HG03439 (cell line): ENCODE measurements around the gene NEDD4.
A peak's percentile ranks its signal among the peaks of the same experiment; 100 is the strongest.
"Not testable (repeated sequence)": the region's sequence is repeated elsewhere in the genome, so short reads cannot be mapped to it uniquely, and the experiment has no call there.

ENCODE experiments used
- ATAC-seq: cut with Tn5 transposase; IDR thresholded peaks from one replicate; pipeline ENCODE4 v1.9.1; 2021; ENCODE audit warnings: mild to moderate bottlenecking, moderate library complexity; ENCODE audit not compliant: unreplicated experiment

NEDD4 gene

DNA sequence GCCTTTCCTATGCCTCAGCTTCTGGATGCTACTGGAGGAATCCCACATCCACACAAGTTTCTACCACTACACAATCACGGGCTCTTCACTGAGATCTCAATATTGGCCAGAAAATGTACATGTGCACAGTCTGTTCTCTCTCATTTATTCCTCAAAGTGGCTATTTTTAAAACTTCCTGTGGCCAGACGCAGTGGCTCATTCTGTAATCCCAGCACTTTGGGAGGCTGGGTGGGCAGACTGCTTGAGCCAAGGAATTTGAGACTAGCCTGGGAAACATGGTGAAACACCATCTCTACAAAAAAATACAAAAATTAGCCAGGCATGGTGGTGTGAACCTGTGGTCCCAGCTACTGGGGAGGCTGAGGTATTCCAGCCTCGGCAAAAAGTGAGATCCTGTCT, 159.1 kb downstream of the NEDD4 start:
- ATAC-seq: no peak

DNA sequence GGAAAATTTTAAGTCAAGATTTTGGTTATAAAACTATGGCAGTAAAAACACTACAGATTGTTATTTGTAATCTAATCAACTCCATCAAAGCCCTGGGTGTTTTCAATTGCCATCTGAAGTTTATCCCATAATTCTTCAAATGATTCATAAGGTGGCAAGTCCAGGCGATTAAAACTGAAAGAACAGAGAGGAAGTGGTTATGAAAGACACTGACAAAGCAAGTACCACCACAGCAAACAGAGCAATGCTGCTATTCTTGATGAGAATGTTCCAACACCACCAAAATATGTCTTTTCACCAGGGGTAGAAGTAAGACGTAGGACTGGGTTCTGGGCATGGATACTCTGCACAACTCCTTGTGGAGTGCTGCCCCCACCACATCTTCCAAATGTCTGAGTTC, 163.6 kb downstream of the NEDD4 start:
- ATAC-seq: peak; percentile 53

DNA sequence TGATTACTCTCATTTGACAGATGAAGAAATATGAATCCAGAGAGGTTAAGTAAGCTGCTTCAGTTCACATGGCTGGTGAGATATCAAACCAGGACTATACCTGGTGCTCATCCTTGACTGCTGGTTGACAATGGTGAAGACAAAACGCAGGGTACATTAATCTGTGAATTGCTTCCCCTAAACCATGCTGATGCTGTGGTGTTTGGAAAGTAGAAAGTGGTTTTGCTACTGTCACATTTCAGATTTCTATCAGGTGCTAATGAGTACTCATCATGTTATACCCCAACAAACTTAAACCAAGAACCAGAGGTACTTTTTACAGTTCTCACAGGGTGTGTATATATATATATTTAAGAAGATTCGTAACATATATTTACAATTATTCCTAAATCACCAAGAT, 165.5 kb downstream of the NEDD4 start:
- no peak for ATAC-seq

DNA sequence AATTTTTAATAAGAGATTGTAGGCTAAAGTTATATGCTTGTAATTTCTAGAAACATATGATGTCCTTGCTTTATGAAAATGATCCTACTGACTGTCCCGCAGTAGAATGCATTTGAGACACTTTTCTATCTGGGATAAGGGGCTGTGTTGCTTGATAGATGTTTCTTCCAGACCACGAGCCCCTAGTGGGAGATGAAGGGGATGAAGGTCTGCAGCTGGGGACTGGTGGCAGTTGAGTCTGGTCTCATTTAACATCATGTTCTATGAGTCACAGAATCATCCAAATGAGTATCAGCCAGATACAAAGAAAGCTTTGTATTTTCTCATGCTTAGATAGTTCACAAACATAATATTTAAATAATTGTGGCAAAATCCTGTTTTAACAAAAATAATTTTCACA, 166.2 kb downstream of the NEDD4 start:
- no peak for ATAC-seq

DNA sequence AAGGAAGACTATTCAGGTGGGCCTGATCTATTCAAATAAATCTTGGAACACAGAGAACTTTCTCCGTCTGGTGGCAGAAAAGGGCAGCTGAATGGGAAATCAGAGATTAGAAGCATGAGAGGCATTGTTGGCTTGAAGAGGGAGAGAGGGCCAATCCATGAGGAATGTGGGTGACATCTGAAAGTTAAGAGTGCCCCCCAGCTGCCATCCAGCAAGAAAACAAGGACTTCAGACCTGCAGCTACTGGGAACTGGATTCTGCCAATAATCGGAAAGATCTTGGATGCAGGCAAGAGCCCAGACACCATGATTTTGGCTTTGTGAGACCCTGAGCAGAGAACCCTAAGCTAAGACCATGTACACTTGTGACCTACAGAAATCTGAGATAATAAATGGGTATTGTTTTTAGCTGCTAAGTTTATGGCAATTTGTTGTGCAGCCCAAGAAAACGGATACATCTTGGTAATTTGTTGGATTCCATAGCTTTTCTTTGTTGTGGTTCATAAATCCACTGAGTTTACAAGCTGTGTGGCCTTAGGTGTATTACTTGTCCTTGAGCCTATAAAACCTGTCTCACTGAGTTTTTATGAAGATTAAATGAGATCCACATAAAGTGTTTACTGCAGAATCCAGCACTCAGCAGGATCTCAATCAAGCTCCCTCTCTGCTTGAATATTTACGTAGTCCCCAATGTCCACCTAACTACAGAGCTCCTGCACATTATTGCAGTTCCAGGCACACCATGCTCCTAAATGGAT, 168.4 kb downstream of the NEDD4 start:
- ATAC-seq: no peak

DNA sequence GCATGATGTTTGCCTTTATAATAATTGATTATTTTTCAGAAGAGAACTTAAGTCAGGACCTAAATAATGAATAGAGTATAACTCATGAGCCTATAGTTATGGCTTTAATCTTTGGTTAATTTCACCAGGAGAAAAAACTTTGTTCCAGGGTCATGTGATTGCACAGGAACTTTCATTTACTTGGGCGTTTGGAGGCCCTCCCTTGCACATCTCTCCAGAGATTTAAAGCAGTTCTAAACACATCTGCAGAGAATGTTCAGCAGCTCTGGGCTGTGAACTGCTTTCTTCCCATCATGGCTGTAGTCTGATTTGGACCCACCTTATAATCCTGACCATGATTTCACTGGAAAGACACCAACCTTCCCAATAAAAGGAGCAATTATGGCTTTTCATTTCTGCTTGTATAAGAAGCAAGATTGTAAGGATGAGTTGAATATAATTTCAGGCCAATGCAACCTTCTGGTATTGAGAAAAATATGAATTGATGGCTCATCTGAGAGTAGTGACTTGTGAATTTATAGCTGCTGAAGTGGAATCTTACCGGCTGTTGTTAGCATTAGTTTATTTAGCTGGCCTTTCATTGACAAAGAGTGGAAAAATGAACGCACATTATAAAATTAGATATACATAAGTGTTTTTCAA, 169.6 kb downstream of the NEDD4 start:
- ATAC-seq: no peak

DNA sequence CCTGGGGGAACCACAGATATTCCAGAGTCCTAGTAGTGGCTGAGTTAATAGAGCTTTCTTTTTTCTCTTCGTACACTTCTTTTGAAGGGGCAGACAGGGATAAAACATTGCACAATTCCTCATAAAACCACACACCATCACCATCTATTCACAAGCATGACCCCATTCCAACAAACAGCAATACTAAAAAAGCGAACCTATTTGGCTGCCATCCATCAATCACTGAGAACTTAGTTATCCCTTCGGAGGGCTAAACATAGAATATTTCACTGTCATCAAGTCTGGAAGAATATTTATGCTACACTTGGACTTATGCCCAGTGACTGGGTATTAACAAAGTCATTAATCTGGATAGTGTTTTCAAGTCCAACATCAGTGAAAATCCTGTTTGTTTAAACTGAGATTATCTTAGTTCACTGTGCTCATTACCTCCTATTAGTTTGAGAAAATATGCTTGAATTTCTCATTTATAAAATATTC, 170.2 kb downstream of the NEDD4 start:
- no peak for ATAC-seq

DNA sequence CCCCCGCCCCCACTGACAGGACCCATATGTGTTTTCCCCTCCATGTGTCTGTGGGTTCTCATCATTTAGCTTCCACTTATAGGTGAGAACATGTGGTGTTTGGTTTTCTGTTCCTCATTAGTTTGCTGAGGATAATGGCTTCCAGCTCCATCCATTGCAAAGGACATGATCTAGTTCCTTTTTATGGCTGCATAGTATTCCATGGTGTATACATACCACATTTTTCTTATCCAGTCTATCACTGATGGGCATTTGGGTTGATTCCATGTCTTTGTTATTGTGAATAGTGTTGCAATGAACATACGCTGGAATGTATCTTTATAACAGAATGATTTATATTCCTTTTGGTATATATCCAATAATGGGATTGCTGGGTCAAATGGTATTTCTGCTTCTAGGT, 171.7 kb downstream of the NEDD4 start:
- ATAC-seq: not testable (repeated sequence)

DNA sequence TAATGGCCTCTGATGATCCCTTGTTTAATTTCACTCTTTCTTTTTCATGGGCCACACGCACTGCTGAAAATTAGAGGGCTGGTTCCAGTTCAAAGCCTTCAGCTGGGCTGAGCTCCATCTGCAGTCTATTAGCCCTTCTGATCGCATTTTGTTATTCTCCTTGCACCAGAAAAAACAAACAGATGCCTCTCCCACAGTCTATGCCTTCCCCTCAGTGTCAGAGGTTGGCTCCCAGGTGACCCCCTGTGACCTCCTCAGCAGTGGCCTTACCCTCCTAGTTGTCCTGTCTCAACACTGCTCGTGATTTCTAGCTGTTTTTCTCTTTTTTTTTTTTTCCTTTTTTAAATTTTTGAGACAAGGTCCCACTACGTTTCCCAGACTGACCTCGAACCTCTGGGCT, 173.4 kb downstream of the NEDD4 start:
- ATAC-seq: no peak

DNA sequence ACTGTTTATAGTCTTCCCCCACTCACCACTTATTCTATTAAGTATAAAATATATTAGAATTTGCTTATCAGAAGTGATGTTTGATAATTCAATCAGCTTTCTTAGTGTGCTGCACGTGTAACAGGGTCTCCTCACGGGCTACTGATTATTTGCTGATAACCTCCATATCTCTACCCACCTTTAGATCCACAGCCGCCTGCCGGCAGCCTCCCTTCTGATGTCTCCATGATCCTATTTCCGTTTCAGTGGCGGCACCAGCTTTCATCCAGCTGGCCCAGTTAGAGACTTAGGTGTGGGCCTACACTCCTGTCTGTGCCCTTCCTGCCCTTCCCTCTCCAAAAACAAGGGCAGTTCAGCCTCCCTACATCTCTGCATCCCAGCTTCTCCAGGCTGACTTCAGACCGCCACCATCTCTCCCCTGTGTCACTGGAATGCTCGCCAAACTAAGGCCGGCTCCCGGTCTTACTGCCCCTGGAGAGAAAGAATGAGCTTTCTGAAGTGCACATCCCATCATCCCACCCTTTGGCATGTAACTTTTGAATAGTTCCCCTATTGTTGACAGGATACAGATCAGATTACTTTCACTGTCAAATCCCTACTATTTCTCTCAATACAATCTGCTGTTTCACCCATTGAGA, 173.9 kb downstream of the NEDD4 start:
- no peak for ATAC-seq

DNA sequence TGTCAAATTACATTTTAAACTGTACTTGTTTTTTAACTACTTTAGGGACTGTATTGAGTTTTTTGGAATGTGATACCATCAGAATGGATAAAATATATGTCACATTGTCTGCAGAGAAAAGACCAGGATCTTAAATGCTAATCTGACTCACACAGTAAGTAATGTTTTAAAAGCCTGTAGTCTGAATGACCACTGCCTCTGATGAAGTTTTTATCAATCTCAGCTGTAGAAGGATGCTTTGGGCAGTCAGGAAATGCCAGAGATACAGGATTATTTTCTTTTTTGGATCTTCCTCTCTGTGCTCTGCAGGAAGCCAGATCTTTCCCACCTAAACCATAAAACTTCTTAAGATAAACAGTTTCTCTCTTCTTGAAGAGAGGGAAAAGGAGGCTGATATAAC, 177.4 kb downstream of the NEDD4 start:
- ATAC-seq: no peak

DNA sequence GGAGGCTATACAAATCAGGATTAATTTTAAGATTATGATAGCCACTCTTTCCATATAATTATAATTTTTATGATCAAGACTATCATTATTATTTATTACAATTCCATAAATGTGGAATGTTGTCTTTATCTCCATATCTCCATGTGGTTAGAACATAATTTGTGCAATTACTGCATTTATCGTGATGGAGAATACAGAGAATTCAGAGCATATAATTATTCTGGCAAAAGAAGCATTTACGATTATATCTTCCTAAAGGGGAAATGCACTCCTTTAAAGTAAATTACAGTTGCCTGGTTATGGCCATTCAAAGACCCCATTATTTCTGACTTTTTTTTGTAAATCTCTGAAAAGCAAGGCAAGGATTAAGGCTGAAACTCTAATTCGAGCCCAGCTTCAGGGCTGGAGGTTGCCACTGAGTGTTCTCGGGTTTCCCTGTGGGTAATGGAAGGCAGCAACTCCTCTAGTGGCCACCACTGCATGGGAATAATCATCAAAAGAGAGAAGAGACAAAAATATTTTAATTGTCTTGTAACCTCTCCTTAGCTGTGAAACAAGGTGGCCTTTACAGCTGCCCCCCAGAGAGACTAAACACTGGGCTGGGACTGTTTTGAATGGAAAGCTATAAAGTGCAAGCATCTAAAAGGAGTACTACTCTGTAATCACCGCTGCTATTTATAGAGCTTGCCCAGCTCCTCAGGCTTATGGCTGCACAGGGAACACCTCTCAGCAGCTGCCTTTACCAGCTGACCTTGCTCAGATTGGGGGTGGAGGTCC, 190.6 kb downstream of the NEDD4 start:
- ATAC-seq: no peak

DNA sequence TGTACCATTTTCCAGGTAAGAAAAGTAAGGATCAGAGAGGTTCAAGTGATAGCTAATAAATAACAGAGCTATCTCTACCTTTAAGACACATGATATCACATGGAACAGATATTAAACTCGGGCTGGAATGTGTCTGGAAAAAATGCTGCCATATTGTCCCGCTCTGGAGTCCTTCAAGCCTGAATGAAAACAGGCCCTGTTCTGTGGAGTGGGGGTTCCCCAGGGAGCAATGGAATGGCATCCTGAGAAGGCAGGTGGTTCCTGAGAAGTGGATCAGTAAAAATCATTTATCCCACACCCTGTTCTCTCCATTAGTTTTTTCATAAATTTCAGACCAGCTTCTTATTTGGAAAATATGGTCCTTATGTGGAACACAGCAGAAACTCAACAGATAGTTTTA, 193.2 kb downstream of the NEDD4 start:
- ATAC-seq: no peak

DNA sequence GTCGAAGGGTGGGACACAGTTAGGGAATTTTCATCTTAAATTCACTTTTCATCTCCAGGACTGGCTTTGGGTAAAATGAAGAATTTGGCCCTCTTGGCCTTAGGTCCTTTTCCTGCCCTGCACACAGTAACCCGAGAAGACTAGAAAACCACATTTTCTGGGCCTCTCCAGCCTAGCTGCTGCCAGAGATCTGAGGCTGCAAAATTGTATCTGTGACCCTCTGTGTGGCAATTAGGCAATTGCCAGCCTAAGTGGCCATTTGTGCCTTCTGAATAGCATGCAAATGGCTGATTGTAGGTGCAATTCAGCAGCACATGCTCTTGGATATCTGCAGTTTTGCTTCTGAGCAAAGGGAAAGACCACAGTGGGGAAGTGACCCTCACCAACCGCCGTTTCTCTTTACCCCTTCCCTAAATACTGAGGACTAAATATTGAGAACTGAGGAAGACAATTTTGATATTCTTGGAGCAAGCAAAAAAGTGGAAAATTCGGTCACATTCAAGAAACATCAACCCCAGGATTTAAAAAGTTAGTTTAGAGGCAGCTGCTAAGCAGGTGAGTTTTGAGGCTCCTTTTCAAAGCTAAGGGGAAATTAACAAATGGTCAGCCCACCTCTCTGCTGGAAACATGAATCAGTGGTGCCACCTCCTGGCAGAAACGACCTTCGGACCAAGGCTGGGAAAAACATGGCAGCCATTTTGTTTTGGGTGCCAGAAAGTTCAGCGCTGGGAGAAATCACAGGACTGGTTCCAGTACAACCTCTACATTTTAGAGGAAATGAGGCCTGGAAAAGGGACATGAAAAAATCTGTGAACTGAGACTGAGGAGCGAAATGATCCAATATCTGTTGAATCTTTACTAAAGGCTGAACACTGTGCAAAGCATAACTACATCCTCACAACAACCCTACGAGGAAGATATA, 193.9 kb downstream of the NEDD4 start:
- no peak for ATAC-seq

DNA sequence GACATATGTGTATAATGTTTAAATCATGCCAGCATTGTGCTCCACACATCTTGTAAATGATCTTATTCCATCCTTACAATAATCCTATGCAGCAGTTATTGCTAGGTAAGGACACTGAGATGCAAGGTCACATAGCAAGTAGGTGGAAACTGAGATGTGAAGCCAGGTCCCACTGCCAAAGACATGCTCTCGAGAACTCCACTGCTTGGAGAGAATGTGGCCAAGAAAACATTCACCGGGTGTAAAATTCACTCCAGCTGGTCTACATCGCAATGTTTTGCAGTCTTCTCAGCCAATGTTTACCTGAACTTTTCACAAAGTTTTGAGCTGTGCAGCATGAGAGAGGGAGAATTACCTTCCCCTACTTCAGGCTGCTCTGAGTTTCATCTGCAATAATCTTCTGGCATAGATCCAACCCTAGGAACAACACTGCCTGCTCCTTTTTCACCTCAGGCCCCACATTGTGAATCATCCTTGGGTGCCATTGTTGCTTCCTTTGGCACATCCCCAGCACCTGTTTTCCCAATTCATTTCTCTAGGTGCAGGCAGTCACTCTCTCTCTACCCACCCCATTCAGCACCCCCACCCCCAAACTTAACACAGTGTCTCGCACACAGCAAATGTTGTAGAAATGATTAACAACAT, 197.0 kb downstream of the NEDD4 start:
- no peak for ATAC-seq

DNA sequence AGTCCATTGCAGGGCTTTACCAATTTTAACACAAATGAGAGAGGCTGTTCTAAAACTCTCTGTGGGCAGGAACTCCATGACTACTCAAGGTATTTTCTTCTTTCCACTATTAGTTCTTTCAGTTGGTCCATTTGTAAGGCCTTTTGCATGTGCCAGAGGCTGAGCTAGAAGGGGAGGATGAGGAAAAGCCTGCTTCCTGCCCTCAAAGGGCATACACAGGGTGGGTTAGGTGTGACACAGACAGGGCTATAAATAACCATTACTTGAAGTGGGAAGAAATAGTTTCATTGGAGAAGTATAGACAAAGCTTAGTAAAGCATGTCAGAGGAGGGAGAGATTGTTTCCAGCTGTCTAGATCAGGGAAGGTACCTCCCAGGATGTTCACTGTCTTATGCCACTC, 198.4 kb downstream of the NEDD4 start:
- ATAC-seq: no peak

DNA sequence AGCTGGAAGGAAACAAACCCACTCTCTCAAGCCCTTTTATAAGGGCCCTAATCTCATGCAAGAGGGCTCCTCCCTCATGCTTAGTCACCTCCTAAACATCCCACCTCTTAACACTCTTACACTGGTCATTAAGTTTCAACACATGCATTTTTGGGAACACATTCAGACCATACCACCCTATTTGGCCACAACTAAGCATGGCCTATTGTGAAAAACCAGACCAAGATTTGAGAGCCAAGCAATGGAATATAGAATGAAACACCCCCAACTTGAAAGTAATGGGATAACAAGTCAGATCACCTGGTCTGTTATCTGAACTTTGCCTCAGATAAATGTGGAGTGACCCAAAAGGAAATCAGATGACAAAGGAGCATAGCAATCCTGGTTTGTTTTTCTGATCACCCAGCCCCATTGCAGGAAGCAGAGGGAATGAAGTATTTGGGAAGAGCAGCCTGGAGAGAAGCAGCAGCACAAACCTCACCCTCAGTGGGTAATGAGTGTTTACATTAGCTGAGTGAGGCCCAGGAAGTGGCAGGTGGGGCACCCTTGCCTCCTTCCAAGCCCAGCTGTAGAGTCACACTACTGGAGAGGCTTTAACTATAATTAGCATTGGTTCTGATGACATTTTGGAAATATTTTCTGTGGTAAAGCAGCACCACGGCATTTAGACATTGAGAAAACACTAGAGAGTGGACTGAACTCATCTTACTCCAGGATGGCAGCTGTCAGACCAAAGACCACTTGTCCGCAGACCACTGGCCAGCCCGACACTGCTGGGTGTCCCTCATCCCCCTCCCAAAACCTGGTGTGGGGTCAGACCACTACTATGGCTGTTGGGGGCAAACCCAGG, 201.6 kb downstream of the NEDD4 start:
- ATAC-seq: no peak

DNA sequence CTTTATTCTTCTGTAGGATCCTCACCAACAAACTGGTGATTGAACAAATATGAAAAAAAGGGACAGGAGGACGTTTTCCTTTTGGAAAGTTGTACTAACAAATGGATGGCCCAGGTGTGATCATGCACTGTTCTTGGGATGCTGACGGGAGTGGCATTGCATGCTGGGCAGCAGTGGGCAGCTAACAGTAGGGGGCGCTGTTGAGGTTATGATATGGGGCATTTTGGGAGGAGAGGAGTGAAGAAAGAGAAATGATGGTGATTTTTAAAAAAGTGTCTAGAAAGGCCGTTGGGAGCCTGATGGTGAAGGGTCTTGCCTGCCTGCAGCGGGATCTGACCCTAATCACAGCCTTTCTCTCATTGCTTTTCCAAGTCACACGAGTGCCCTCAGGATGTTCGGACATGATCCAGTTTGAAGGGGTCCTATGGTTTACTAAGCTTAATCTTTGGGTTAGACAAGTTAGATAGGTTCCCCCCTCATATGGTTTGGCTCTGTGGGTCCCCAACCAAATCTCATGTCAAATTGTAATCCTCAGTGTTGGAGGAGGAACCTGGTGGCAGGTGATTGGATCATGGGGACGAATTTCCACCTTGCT, 204.2 kb downstream of the NEDD4 start:
- ATAC-seq: no peak

DNA sequence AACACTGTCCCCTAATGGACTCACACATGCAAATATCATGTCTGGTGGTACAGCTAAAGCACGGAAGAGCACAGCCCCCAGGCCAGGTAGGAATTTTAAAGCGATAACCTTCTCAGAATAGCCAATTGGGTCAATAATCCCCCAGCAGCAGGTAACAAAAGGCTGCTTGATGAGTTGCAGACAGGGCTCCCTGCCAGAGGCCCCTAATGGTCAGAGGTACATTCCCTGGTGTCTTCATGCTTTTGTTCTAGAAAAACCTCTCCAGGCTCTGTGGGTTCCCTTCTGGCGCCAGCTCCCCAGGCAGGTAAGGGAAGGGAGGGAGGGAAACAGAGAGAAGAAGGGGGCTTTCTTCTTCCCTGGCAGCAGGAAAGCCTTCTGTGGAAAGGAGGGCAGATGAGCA, 207.1 kb downstream of the NEDD4 start:
- ATAC-seq: no peak
